Endothelial cell of umbilical vein (primary cell): Measurements from ENCODE around the gene GRM2. TPM values are rescaled to one million over a fixed set of nuclear protein-coding genes. Genes with fewer than 3 reads are reported as not detected.

Experiments
- BruUV-seq: library from RNA; stranded (reverse); fragments of 400-500 nt; replicated peaks from 2 replicates; lab custom pipeline; 2021; lab: Mats Ljungman, UMichigan
- CTCF ChIA-PET: fragments of 300-600, 350-600 bp; sonication (Branson Sonifier 250); formaldehyde crosslinking; loops from one replicate; lab custom pipeline; 2021; ENCODE audit warnings: antibody characterized with exemption, inconsistent platforms; lab: Charles Lee
- POLR2A ChIA-PET: fragments of 300-600, 350-600 bp; sonication (Branson Sonifier 250); formaldehyde crosslinking; loops from one replicate; lab custom pipeline; 2021; ENCODE audit warnings: antibody characterized with exemption, inconsistent platforms; lab: Charles Lee
- DNase-seq: peaks from one replicate; pipeline ENCODE4 v3.0.0-alpha.2; 2011; ENCODE audit warnings: low read depth, low spot score
- FAIRE-seq: peaks from 2 replicates; lab custom pipeline; 2011; peaks lifted over from hg19 to GRCh38; lab: Jason Lieb, UNC
- H2AFZ ChIP-seq: 2 replicates; pipeline ENCODE4 v1.6.0; 2012; ENCODE audit warnings: low read depth, low read length, control low read depth, inconsistent platforms
- H3K27ac ChIP-seq: 2 replicates; pipeline ENCODE4 v1.5.1; 2011; ENCODE audit warnings: low read depth, mild to moderate bottlenecking, control low read depth, low read length, moderate library complexity; ENCODE audit not compliant: insufficient read depth
- H3K27me3 ChIP-seq, 2 experiments: 2 replicates each; pipeline versions ENCODE4 v1.6.0 to v1.6.1; 2011; ENCODE audit warnings: low read length in 2 of 2, mixed read lengths in 1 of 2; ENCODE audit not compliant: control insufficient read depth in 2 of 2, insufficient read depth in 2 of 2
- H3K36me3 ChIP-seq, 2 experiments: 2 replicates in 1 of 2; 3 replicates in 1 of 2; pipeline ENCODE4 v1.5.1; 2011; ENCODE audit warnings: low read length in 2 of 2, mild to moderate bottlenecking in 1 of 2, moderate library complexity in 1 of 2; ENCODE audit not compliant: control insufficient read depth in 2 of 2, insufficient read depth in 2 of 2; ENCODE audit errors: extremely low read depth in 1 of 2
- H3K4me1 ChIP-seq: 3 replicates; pipeline ENCODE4 v1.5.1; 2011; ENCODE audit warnings: mild to moderate bottlenecking, low read length; ENCODE audit not compliant: control insufficient read depth, insufficient read depth; ENCODE audit errors: extremely low read depth
- H3K4me2 ChIP-seq: 2 replicates; pipeline ENCODE4 v1.6.1; 2011; ENCODE audit warnings: low read length, control low read depth, mixed read lengths; ENCODE audit not compliant: insufficient read depth
- H3K4me3 ChIP-seq, 3 experiments: fragments of 200-600 bp in 1 of 3; sonication (generic), shearing (Covaris generic) in 1 of 3; replicated peaks in 1 of 3; 2 replicates each; pipeline ENCODE4 v1.5.1; 2011 to 2016; ENCODE audit warnings: control low read depth in 3 of 3, low read length in 3 of 3, mild to moderate bottlenecking in 2 of 3, inconsistent platforms in 1 of 3, low read depth in 1 of 3, moderate library complexity in 1 of 3; ENCODE audit not compliant: insufficient read depth in 1 of 3
- H3K79me2 ChIP-seq: 2 replicates; pipeline ENCODE4 v1.6.0; 2012; ENCODE audit warnings: low read length, inconsistent platforms; ENCODE audit not compliant: control insufficient read depth, insufficient read depth
- H3K9ac ChIP-seq: replicated peaks from 2 replicates; pipeline ENCODE3; 2011; ENCODE audit warnings: low read length, control low read depth; ENCODE audit not compliant: insufficient read depth; ENCODE audit errors: extremely low read depth
- H3K9me1 ChIP-seq: replicated peaks from 3 replicates; pipeline ENCODE4 v1.6.0; 2011; ENCODE audit warnings: mild to moderate bottlenecking, low read length; ENCODE audit not compliant: control insufficient read depth, insufficient read depth; ENCODE audit errors: extremely low read depth
- H3K9me3 ChIP-seq: replicated peaks from 2 replicates; pipeline ENCODE4 v1.5.1; 2012; ENCODE audit warnings: low read length, inconsistent platforms; ENCODE audit not compliant: control insufficient read depth, insufficient read depth
- H4K20me1 ChIP-seq: replicated peaks from 2 replicates; pipeline ENCODE3; 2011; ENCODE audit warnings: mild to moderate bottlenecking, low read length; ENCODE audit not compliant: control insufficient read depth, insufficient read depth; ENCODE audit errors: extremely low read depth
- CTCF ChIP-seq, 2 donors: IDR thresholded peaks; 1 replicate in 1 of 2; 2 replicates in 1 of 2; pipeline ENCODE4 v1.5.1; 2011; ENCODE audit warnings: low read length in 2 of 2, mild to moderate bottlenecking in 2 of 2, moderate library complexity in 2 of 2, control low read depth in 1 of 2, inconsistent platforms in 1 of 2, low read depth in 1 of 2; ENCODE audit not compliant: insufficient read depth in 1 of 2; ENCODE audit errors: extremely low read depth in 1 of 2
- EZH2 ChIP-seq: IDR thresholded peaks from 2 replicates; pipeline ENCODE4 v1.6.1; 2012; ENCODE audit warnings: borderline replicate concordance, low read depth, mild to moderate bottlenecking, moderate library complexity, low read length, inconsistent platforms; ENCODE audit not compliant: severe bottlenecking
- FOS ChIP-seq: IDR thresholded peaks from 2 replicates; pipeline ENCODE4 v1.6.1; 2011; ENCODE audit warnings: mild to moderate bottlenecking, low read length, moderate library complexity, borderline replicate concordance; ENCODE audit not compliant: insufficient read depth
- GATA2 ChIP-seq: IDR thresholded peaks from 2 replicates; pipeline ENCODE4 v1.7.0; 2011; ENCODE audit warnings: low read depth, mild to moderate bottlenecking, moderate library complexity, mixed read lengths, low read length; ENCODE audit not compliant: insufficient read length, insufficient read depth
- JUN ChIP-seq: IDR thresholded peaks from 2 replicates; pipeline ENCODE4 v1.6.1; 2011; ENCODE audit warnings: borderline replicate concordance, low read depth; ENCODE audit not compliant: insufficient read length, insufficient read depth
- MAX ChIP-seq: IDR thresholded peaks from 2 replicates; pipeline ENCODE4 v1.6.1; 2011; ENCODE audit not compliant: insufficient read depth, insufficient read length
- MYC ChIP-seq: IDR thresholded peaks from one replicate; pipeline ENCODE4 v1.6.1; 2011; ENCODE audit warnings: mild to moderate bottlenecking, low read depth, low read length
- POLR2A ChIP-seq: IDR thresholded peaks from 2 replicates; pipeline ENCODE4 v1.6.1; 2012; ENCODE audit warnings: low read depth, mild to moderate bottlenecking, control low read depth, low read length
- POLR2AphosphoS5 ChIP-seq: IDR thresholded peaks from 2 replicates; pipeline ENCODE4 v1.6.1; 2012; ENCODE audit warnings: low read depth, mild to moderate bottlenecking, control low read depth, low read length, moderate library complexity; ENCODE audit not compliant: insufficient read depth
- dilution Hi-C: fragments of 300-500 bp; cut with MboI; formaldehyde crosslinking; loops from one replicate; pipeline ENCODE4 v1.15.0; 2019; ENCODE audit warnings: low sequenced_read_pairs; ENCODE audit not compliant: extremely low pct_ligation_motif_present
- intact Hi-C: fragments of 100-400 bp; cut with micrococcal nuclease; formaldehyde crosslinking; loops from one replicate; pipeline ENCODE4 v1.10.0; 2022
- polyA plus RNA-seq, 4 experiments: library from polyadenylated mRNA; depleted of rRNA in 3 of 4; stranded (reverse) in 3 of 4; unstranded in 1 of 4; fragments of >200 nt; gene quantifications; 2 replicates each; pipeline versions ENCODE4 v1.2.1 to v1.2.3, GENCODE V29; 2011 to 2012; ENCODE audit warnings: missing spikeins in 1 of 4
- total RNA-seq: library from RNA; stranded (reverse); gene quantifications from 2 replicates; pipeline ENCODE4 v1.2.3, GENCODE V29; 2021

GRM2 gene
- total and polyA plus RNA-seq, 2 donors (not counting 3 experiments of a cell fraction or from before 2014, with no cell fraction given) = 0.10 to 0.51 TPM

- Histone ChIP-seq H3K4me1 (no peaks in the 10 kb centered on the region), H3K36me3 (no peaks in the 10 kb centered on the region), H3K4me3 (no peak overlapping the region), H4K20me1 (no peaks in the 10 kb centered on the region), H3K27me3 (peaks cover 9 to 11% of the 10 kb centered on the region in 2 experiments), H3K79me2 (no peaks in the 10 kb centered on the region), H3K9me3 (no peaks in the 10 kb centered on the region), H3K27ac (no peak overlapping the region), H3K9me1 (no peaks in the 10 kb centered on the region), H2AFZ (no peak overlapping the region), H3K4me2 (no peak overlapping the region), H3K9ac (no peak overlapping the region)
- ChIA-PET CTCF (interaction anchor here (0.7 kb wide), 1 partner anchor 24 kb away, joined by 3 read pairs; no protein-coding TSS in a partner anchor), POLR2A (no interaction called here)
- dilution Hi-C loops = no loop called here
- FAIRE-seq (no peak), DNase-seq (no peak)
- intact Hi-C loops = no loop called here
- BruUV-seq = no TSS peak
- TF ChIP-seq JUN (no peak), CTCF (IDR thresholded peaks at IDR 0.05; ENCODE audit: extremely low read depth in 1 of 2, insufficient read depth in 1 of 2, low read depth in 1 of 2, low read length in 2 of 2) (no peak), POLR2A (no peak), EZH2 (no peak), MYC (no peak), POLR2AphosphoS5 (no peak), GATA2 (no peak), MAX (no peak), FOS (no peak)
Measured at GRCh38 chr3:51733859-51734571, 27.1 kb downstream of the GRM2 start.
